Heart right ventricle (tissue), 16 donors: ENCODE results near the gene HS3ST1. TPM values are rescaled to one million over a fixed set of nuclear protein-coding genes. Genes with fewer than 3 reads are reported as not detected.

Source experiments
- ATAC-seq, 8 donors: fragments of 200-7000 bp; cut with Tn5 transposase; one replicate each; pipeline ENCODE4 v1.9.1; 2020; ENCODE audit warnings: mild to moderate bottlenecking in 8 of 8, moderate library complexity in 8 of 8, moderate number of reproducible peaks in 1 of 8
- DNase-seq, 2 donors: peaks; one replicate each; pipeline ENCODE4 v3.0.0-alpha.2; 2020
- H3K27ac ChIP-seq, 10 donors: fragments of 200-600 bp; sonication (generic) in 2 of 10; one replicate each; pipeline versions ENCODE4 v1.5.0 to v1.8.0; 2020 to 2022; ENCODE audit warnings: mild to moderate bottlenecking in 3 of 10
- H3K27me3 ChIP-seq, 7 donors: fragments of 200-600 bp; one replicate each; pipeline ENCODE4 v1.8.0; 2021 to 2022; ENCODE audit warnings: mild to moderate bottlenecking in 2 of 7
- H3K36me3 ChIP-seq, 9 donors: fragments of 200-600 bp; sonication (generic) in 1 of 9; one replicate each; pipeline versions ENCODE4 v1.5.0 to v1.8.0; 2020 to 2022; ENCODE audit warnings: mild to moderate bottlenecking in 2 of 9
- H3K4me1 ChIP-seq, 9 donors: fragments of 200-600 bp; sonication (generic) in 1 of 9; one replicate each; pipeline versions ENCODE4 v1.5.0 to v1.8.0; 2020 to 2022; ENCODE audit warnings: mild to moderate bottlenecking in 4 of 9
- H3K4me3 ChIP-seq, 10 donors: fragments of 200-600 bp; sonication (generic) in 2 of 10; one replicate each; pipeline versions ENCODE4 v1.5.0 to v1.8.0; 2020 to 2022; ENCODE audit warnings: mild to moderate bottlenecking in 7 of 10, moderate library complexity in 2 of 10
- H3K9me3 ChIP-seq, 11 donors: fragments of 200-600 bp in 10 of 11; sonication (generic) in 2 of 11; one replicate each; pipeline versions ENCODE4 v1.5.0 to v1.8.0; 2013 to 2022; ENCODE audit warnings: mild to moderate bottlenecking in 2 of 11, control low read depth in 1 of 11, moderate library complexity in 1 of 11
- WGBS, 2 donors: extraction: QIAGEN DNeasy Blood & Tissue Kit; methylation state at CpG; one replicate each; pipeline ENCODE4 v1.1.7; 2013; ENCODE audit warnings: inconsistent platforms in 1 of 2; 5-methylcytosine and 5-hydroxymethylcytosine counted together
- intact Hi-C, 10 donors: fragments of 100-400 bp; cut with DNase I; formaldehyde crosslinking; loops; one replicate each; pipeline versions ENCODE4 v1.11.1 to v1.14.2; 2022
- polyA plus RNA-seq, 2 donors: library from polyadenylated mRNA; stranded (reverse); fragments of 200-250 nt; gene quantifications; one replicate each; pipeline ENCODE4 v1.2.3, GENCODE V29; 2013
- total RNA-seq, 10 donors: library from RNA; stranded (reverse); fragmentation: NEBNext Ultra II Directional in 3 of 10; extraction: Animal tissue kit (Norgen Biotek cat#: 25700) in 3 of 10; gene quantifications; one replicate each; pipeline versions ENCODE4 v1.2.1 to v1.2.4, GENCODE V29; 2021 to 2023
- TF ChIP-seq, protein P1 (sequence below), 9 donors: fragments of 200-600 bp; sonication (generic) in 2 of 9; IDR thresholded peaks; one replicate each; pipeline versions ENCODE4 v1.5.0 to v1.8.0; 2021 to 2022; ENCODE audit warnings: antibody characterized with exemption in 9 of 9, mild to moderate bottlenecking in 5 of 9, moderate library complexity in 1 of 9
- donor health status: Arrhythmogenic right ventricular cardiomyopathy.
- donor health status: ischemic (EF 13 %, LVEDD 7.1; RV severe dilation, severe dysfunction).
- donor health status: healthy with polysubstance abuse.
- donor health status: DM: no; HTN: yes; CAD: no.
- donor health status: DM: no; HTN: no; CAD: no.
- donor health status: ischemic (EF 25% LVEDD 6.9; RV normal size, moderate dysfunction).
- donor health status: ischemic (EF 25% LVEDD 5.7; RV mildly dilated, moderate dysfunction).
- donor health status: healthy.
- donor health status: DM: yes; HTN: yes; CAD: no.
- donor health status: Ischemic cardiomyopathy.
- donor health status: ischemic (EF 35%, LVEDD 5.7; RV mildly dilated, moderate dysfunction).
- donor health status: nonischemic (EF 11% LVEDD 7.7; RV severe dilation, severe dysfunction).
- donor health status: DM: yes; HTN: yes; CAD: no.
- donor health status: PGD.
- donor health status: ischemic (EF 29% LVEDD 5.4; RV normal size, mild dysfunction).
- donor health status: nonischemic (EF 23%, LVEDD 6.1; RV moderate dilation, normal function).

HS3ST1 gene
- total and polyA plus RNA-seq, 12 donors, result 0.27 to 2.1 (median 1.1) TPM

DNA sequence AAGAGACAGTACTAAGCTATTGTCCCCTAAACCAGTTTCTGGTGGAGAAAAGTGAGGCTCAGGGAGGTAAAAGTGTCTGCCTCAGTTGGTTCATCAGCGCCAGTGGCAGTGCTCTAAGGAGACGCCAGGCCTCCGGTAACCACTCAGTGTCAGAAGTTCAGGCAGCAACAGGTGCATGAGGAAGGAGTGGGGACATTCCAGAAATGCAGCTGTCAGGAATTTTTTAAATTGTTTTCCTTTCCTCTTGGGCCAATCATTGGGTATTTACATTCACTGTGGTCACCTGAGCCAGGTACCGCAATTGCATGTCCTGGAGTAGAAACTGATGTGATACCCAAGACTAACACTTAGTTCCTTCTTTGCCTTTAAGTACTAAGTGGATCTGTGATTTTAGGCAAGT is 40.2 kb upstream of the HS3ST1 start:
- Histone ChIP-seq H3K27me3 (no peaks in the 10 kb centered on the region), H3K36me3 (no peaks in the 10 kb centered on the region), H3K27ac (no peak overlapping the region), H3K4me1 (peaks cover 0 to 31% (median 0%) of the 10 kb centered on the region in 9 donors), H3K4me3 (no peak overlapping the region), H3K9me3 (no peaks in the 10 kb centered on the region)
- TF ChIP-seq, protein P1, sequence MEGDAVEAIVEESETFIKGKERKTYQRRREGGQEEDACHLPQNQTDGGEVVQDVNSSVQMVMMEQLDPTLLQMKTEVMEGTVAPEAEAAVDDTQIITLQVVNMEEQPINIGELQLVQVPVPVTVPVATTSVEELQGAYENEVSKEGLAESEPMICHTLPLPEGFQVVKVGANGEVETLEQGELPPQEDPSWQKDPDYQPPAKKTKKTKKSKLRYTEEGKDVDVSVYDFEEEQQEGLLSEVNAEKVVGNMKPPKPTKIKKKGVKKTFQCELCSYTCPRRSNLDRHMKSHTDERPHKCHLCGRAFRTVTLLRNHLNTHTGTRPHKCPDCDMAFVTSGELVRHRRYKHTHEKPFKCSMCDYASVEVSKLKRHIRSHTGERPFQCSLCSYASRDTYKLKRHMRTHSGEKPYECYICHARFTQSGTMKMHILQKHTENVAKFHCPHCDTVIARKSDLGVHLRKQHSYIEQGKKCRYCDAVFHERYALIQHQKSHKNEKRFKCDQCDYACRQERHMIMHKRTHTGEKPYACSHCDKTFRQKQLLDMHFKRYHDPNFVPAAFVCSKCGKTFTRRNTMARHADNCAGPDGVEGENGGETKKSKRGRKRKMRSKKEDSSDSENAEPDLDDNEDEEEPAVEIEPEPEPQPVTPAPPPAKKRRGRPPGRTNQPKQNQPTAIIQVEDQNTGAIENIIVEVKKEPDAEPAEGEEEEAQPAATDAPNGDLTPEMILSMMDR (IDR thresholded peaks at IDR 0.05), result no peak
- intact Hi-C loops, result no loop called here
- DNase-seq (no peak), ATAC-seq (no peak)
- WGBS, 2 donors, result 89 to 90% methylated on average over 4 of the region's 4 CpGs

DNA sequence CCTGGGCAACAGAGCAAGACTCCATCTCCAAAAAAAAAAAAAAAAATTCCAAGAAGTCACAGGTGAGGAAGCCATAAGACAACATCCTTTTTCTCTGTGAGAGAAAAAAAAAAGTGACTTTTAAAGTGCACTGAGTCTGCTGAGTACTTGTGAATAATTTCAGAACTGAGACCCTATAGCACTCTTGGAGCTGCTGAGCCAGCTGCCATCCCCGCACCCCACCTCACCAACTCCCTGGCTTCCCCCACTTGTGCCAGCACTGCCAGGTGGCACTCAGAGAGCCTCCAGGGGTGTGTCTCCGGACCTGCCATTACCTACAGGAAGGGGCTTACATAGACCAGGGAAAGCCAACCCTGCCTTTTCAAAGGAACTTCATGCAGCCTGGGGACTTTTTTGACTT is 39.2 kb upstream of the HS3ST1 start:
- WGBS, 2 donors, result 50 to 86% methylated on average over 2 of the region's 2 CpGs
- H3K27ac ChIP-seq, result no peak overlapping the region
- intact Hi-C loops, result no loop called here
- H3K27me3 ChIP-seq, result no peaks in the 10 kb centered on the region
- no peak for DNase-seq
- no peak overlapping the region for H3K4me3 ChIP-seq
- no peaks in the 10 kb centered on the region for H3K9me3 ChIP-seq
- TF ChIP-seq, protein P1 (IDR thresholded peaks at IDR 0.05), result no peak
- ATAC-seq, result no peak
- H3K36me3 ChIP-seq, result no peaks in the 10 kb centered on the region
- peaks cover 0 to 25% (median 0%) of the 10 kb centered on the region in 9 donors for H3K4me1 ChIP-seq

DNA sequence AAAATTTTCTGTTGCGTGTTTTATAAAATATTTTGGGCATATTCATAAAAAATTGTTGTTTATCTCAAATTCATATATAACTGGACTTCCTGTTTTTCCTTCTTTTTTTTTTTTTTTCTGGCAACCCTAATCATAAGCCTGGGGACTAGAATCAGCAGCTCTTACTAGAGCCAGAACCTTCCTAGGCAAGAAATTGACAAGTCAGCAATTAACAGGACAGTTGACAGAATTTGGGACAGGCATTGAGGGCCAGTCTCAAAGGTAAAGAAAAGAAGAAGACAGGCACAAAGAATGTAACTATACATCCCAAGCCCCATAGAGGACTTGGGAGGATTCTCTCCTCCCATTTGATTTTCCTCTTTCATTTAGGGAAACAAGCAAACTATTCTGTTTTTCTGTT is 35.0 kb upstream of the HS3ST1 start:
- no peak overlapping the region for H3K4me3 ChIP-seq
- H3K27ac ChIP-seq, result no peak overlapping the region
- DNase-seq, result no peak
- TF ChIP-seq, protein P1 (IDR thresholded peaks at IDR 0.05), result no peak
- no peak for ATAC-seq
- H3K4me1 ChIP-seq, result no peaks in the 10 kb centered on the region
- no peaks in the 10 kb centered on the region for H3K36me3 ChIP-seq
- 68 to 88% methylated on average over 1 of the region's 1 CpG for WGBS, 2 donors
- H3K27me3 ChIP-seq, result no peaks in the 10 kb centered on the region
- peaks cover 0 to 30% (median 4%) of the 10 kb centered on the region in 11 donors for H3K9me3 ChIP-seq
- intact Hi-C loops, result no loop called here

DNA sequence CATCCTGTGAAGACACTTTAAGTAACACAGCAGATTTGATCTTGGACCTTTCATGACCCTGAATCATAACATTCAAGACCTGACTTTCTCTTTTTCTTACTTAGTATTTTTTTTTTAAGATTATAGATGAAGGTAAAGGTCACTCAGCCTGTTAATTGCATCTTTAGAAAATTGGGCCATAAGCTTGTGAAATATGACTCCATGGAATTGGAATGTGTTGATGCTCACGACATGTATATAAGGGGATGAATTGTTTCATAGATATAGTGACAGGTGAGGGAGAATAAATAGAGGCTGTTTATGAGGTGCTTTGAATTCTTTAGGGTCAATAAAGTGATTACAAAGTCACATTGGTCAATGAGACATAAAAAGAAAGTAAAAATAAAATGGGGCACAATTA is 27.7 kb upstream of the HS3ST1 start:
- Histone ChIP-seq H3K4me3 (no peak overlapping the region), H3K36me3 (no peaks in the 10 kb centered on the region), H3K27ac (no peak overlapping the region), H3K4me1 (no peaks in the 10 kb centered on the region), H3K27me3 (no peaks in the 10 kb centered on the region), H3K9me3 (peaks cover 0 to 26% (median 4%) of the 10 kb centered on the region in 11 donors)
- TF ChIP-seq, protein P1 (IDR thresholded peaks at IDR 0.05), result no peak
- intact Hi-C loops, result no loop called here
- ATAC-seq, result no peak
- 67 to 68% methylated on average over 1 of the region's 1 CpG for WGBS, 2 donors
- no peak for DNase-seq
